OCI-LY7 (cell line): Measurements from ENCODE around the gene MLYCD. TPM values are rescaled to one million over a fixed set of nuclear protein-coding genes. Genes with fewer than 3 reads are reported as not detected.

Experiments used
- BruUV-seq: library from RNA; stranded (reverse); fragments of 400-500 nt; replicated peaks from 2 replicates; lab custom pipeline; 2021; lab: Mats Ljungman, UMichigan
- CTCF ChIA-PET: fragments of 300-600 bp; sonication (Branson Sonifier 250); formaldehyde crosslinking; loops from one replicate; lab custom pipeline; 2022; ENCODE audit warnings: antibody characterized with exemption; ENCODE audit not compliant: unreplicated experiment; lab: Charles Lee
- POLR2A ChIA-PET: fragments of 300-600 bp; sonication (Branson Sonifier 250); formaldehyde crosslinking; loops from one replicate; lab custom pipeline; 2022; ENCODE audit warnings: antibody characterized with exemption; lab: Charles Lee
- DNase-seq: peaks from one replicate; pipeline ENCODE4 v3.0.0-alpha.2; 2015; ENCODE audit warnings: low spot score
- H2AFZ ChIP-seq: fragments of 200-600 bp; sonication (generic), shearing (Covaris generic); 2 replicates; pipeline ENCODE4 v1.6.1; 2014; ENCODE audit warnings: mild to moderate bottlenecking, antibody characterized with exemption, low read length, moderate library complexity
- H3K27ac ChIP-seq: fragments of 200-600 bp; sonication (generic); 2 replicates; pipeline ENCODE4 v1.5.1; 2014; ENCODE audit warnings: mixed run types, low read depth, mild to moderate bottlenecking, moderate library complexity, low read length, inconsistent platforms; ENCODE audit not compliant: poor library complexity, severe bottlenecking
- H3K36me3 ChIP-seq: fragments of 200-600 bp; sonication (generic); 2 replicates; pipeline ENCODE4 v1.6.1; 2014; ENCODE audit warnings: mild to moderate bottlenecking, antibody characterized with exemption, low read length, moderate library complexity, mixed read lengths; ENCODE audit not compliant: insufficient read depth
- H3K4me1 ChIP-seq: fragments of 200-600 bp; sonication (generic); 2 replicates; pipeline ENCODE4 v1.5.1; 2014; ENCODE audit warnings: mild to moderate bottlenecking, low read length; ENCODE audit not compliant: insufficient read depth, poor library complexity, severe bottlenecking
- H3K4me2 ChIP-seq: fragments of 200-600 bp; sonication (generic); 2 replicates; pipeline ENCODE4 v1.6.1; 2014; ENCODE audit warnings: mild to moderate bottlenecking, low read length
- H3K4me3 ChIP-seq: fragments of 200-600 bp; sonication (generic); 2 replicates; pipeline ENCODE4 v1.5.1; 2014; ENCODE audit warnings: mild to moderate bottlenecking, low read depth, low read length; ENCODE audit not compliant: poor library complexity, severe bottlenecking
- H3K79me2 ChIP-seq: fragments of 200-600 bp; sonication (generic); 2 replicates; pipeline ENCODE4 v1.6.1; 2016; ENCODE audit warnings: low read depth, mild to moderate bottlenecking, low read length, moderate library complexity, mixed read lengths; ENCODE audit not compliant: insufficient read depth
- H3K9me2 ChIP-seq: fragments of 200-600 bp; sonication (generic); 2 replicates; pipeline ENCODE4 v1.6.1; 2016; ENCODE audit warnings: mild to moderate bottlenecking, low read length, mixed read lengths; ENCODE audit not compliant: insufficient read depth
- H3K9me3 ChIP-seq: fragments of 200-600 bp; sonication (generic); 2 replicates; pipeline ENCODE4 v1.6.1; 2014; ENCODE audit warnings: mild to moderate bottlenecking, mixed run types, low read length, mixed read lengths
- H4K20me1 ChIP-seq: fragments of 200-600 bp; sonication (generic); 2 replicates; pipeline ENCODE4 v1.6.1; 2014; ENCODE audit warnings: mild to moderate bottlenecking, antibody characterized with exemption, low read length, moderate library complexity, mixed read lengths; ENCODE audit not compliant: insufficient read depth
- EZH2phosphoT487 ChIP-seq: fragments of 200-600 bp; sonication (generic); IDR thresholded peaks from 2 replicates; pipeline ENCODE4 v1.6.1; 2018; ENCODE audit warnings: low read depth, borderline replicate concordance, mild to moderate bottlenecking, mixed run types, antibody characterized with exemption, low read length, moderate library complexity, mixed read lengths
- intact Hi-C: fragments of 100-400 bp; cut with micrococcal nuclease; formaldehyde crosslinking; loops from one replicate; pipeline ENCODE4 v1.10.0; 2022; ENCODE audit not compliant: unreplicated experiment
- total RNA-seq, 2 experiments: library from RNA; depleted of rRNA in 1 of 2; stranded (reverse); fragments of >200 nt in 1 of 2; shearing (Covaris generic) in 1 of 2; gene quantifications; 2 replicates each; pipeline ENCODE4 v1.2.3, GENCODE V29; 2014 to 2022
- TF ChIP-seq, protein P1 (sequence below): fragments of 200-600 bp; sonication (generic); conservative IDR thresholded peaks from 2 replicates; pipeline ENCODE4 v1.5.1; 2014; ENCODE audit warnings: mild to moderate bottlenecking, antibody characterized with exemption, low read length, moderate library complexity, mixed read lengths

The MLYCD gene
- total RNA-seq, 2 experiments from 2014 or later: 3.5 to 10.9 TPM

DNA sequence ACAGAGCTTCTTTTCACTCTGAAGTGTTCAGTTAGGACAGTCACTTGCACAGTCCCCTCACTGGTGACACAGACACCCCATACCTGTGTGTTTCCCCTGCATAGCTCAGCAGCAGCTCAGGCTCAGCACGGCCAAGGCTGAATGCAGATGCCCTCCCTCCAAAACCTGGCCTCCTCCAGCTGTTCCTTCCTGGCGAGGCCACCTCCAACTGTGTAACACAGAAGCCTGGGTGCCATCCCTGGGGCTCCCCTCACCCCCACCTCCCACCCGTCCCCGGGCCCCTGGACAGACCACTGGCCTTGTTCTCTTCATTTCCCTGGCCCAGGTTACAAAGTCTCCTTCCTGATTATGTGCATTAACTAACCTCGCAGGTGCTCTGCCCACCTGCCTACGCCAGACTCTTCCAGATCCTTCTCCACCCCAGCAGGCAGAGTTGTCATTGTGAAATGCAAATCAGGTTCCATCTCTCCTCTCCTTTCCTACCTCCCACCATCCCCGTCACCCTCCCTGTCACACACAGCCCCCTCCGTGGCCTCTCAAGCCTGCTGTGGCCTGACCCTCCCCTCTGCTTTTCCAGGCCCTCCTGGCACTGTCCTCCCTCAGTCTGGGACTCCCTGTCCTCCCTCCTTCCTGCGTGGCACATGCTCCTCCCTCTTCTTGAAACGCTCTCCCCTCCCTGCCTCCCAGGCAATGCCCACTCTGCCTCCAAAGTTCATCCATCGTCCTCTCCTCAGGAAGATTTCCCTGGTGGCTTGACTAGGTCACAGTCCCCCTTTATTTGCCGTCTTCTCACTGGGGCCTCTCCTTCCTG, 26.4 kb downstream of the MLYCD start:
- no peak for DNase-seq
- Histone ChIP-seq H3K79me2 (no peaks in the 10 kb centered on the region), H4K20me1 (no peaks in the 10 kb centered on the region), H3K4me2 (no peak overlapping the region), H3K27ac (no peak overlapping the region), H3K4me3 (no peak overlapping the region), H3K4me1 (no peaks in the 10 kb centered on the region), H3K9me2 (no peaks in the 10 kb centered on the region), H3K36me3 (no peaks in the 10 kb centered on the region), H3K9me3 (no peaks in the 10 kb centered on the region), H2AFZ (no peak overlapping the region)
- TF ChIP-seq, protein P1, sequence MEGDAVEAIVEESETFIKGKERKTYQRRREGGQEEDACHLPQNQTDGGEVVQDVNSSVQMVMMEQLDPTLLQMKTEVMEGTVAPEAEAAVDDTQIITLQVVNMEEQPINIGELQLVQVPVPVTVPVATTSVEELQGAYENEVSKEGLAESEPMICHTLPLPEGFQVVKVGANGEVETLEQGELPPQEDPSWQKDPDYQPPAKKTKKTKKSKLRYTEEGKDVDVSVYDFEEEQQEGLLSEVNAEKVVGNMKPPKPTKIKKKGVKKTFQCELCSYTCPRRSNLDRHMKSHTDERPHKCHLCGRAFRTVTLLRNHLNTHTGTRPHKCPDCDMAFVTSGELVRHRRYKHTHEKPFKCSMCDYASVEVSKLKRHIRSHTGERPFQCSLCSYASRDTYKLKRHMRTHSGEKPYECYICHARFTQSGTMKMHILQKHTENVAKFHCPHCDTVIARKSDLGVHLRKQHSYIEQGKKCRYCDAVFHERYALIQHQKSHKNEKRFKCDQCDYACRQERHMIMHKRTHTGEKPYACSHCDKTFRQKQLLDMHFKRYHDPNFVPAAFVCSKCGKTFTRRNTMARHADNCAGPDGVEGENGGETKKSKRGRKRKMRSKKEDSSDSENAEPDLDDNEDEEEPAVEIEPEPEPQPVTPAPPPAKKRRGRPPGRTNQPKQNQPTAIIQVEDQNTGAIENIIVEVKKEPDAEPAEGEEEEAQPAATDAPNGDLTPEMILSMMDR: no peak
- no peak for TF ChIP-seq EZH2phosphoT487
- intact Hi-C loops: no loop called here
- ChIA-PET CTCF (interaction anchor here (0.6 kb wide), 1 partner anchor 53 kb away, joined by 3 read pairs; no protein-coding TSS in a partner anchor), POLR2A (no interaction called here)
- no TSS peak for BruUV-seq

DNA sequence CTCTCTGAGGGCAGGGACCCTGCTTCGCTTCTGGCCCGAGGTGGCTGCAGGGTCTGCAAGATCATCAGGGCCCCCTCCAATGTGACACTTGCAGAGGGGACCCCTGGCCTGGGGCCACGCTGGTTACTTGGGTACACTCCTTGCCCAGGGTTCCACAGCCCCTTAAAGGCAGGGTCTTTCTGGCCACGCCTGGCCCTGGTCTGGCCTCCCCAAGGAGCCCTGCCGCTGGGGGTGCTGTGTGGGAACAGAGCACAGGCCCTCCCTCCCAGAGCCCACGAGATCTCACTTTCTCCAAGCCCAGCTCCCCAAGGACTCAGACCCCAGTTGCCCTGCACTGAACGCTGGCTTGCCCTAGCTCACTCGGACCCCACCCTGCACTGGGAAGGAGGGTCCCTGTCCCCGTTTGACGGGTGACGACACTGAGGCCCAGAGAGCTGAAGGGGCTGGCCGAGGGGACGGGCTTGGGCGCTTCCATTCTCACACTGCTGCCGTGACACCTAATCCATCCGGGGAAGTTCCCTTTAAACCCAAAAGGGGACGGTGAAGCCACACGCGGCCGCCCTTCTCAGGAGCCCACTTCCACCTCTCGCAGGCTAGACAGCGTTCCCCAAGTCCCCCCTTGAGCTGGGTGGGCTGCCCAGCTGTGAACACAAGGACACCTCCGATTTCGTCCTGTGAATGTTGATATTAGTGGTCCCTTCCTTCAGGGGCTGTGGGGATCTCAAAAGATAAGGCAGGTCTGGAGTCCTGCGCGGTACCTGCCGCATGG, 27.2 kb downstream of the MLYCD start:
- no peak overlapping the region for H3K4me2 ChIP-seq
- BruUV-seq: no TSS peak
- intact Hi-C loops: no loop called here
- POLR2A ChIA-PET: no interaction called here
- H2AFZ ChIP-seq: no peak overlapping the region
- no peak overlapping the region for H3K4me3 ChIP-seq
- no peak for DNase-seq
- H3K9me2 ChIP-seq: no peaks in the 10 kb centered on the region
- TF ChIP-seq, protein P1: no peak
- TF ChIP-seq EZH2phosphoT487: no peak
- CTCF ChIA-PET: interaction anchor here (0.6 kb wide), 1 partner anchor 52 kb away, joined by 3 read pairs; no protein-coding TSS in a partner anchor
- H3K27ac ChIP-seq: no peak overlapping the region
- no peaks in the 10 kb centered on the region for H4K20me1 ChIP-seq
- H3K9me3 ChIP-seq: no peaks in the 10 kb centered on the region
- no peaks in the 10 kb centered on the region for H3K36me3 ChIP-seq
- no peaks in the 10 kb centered on the region for H3K4me1 ChIP-seq
- no peaks in the 10 kb centered on the region for H3K79me2 ChIP-seq
